Ishikawa (cell line): ENCODE results near the gene TAF15.
A peak's percentile ranks its signal among the peaks of the same experiment; 100 is the strongest.

Experiments used
- CEBPB ChIP-seq: IDR thresholded peaks from 2 replicates; pipeline ENCODE4 v1.6.1; 2012
- CREB1 ChIP-seq: IDR thresholded peaks from 2 replicates; pipeline ENCODE4 v1.6.1; 2012; ENCODE audit warnings: low read depth
- EGR1 ChIP-seq: IDR thresholded peaks from 2 replicates; pipeline ENCODE4 v1.6.1; 2012
- EP300 ChIP-seq: IDR thresholded peaks from 2 replicates; pipeline ENCODE4 v1.6.1; 2012; ENCODE audit warnings: borderline replicate concordance
- FOXM1 ChIP-seq: IDR thresholded peaks from 2 replicates; pipeline ENCODE4 v1.6.1; 2012; ENCODE audit warnings: low read depth, borderline replicate concordance
- MAX ChIP-seq: IDR thresholded peaks from 2 replicates; pipeline ENCODE4 v1.6.1; 2012
- NFIC ChIP-seq: IDR thresholded peaks from 2 replicates; pipeline ENCODE4 v1.6.1; 2012
- RAD21 ChIP-seq: IDR thresholded peaks from 2 replicates; pipeline ENCODE4 v1.6.1; 2012; ENCODE audit warnings: low read depth
- TAF1 ChIP-seq: IDR thresholded peaks from 2 replicates; pipeline ENCODE4 v1.6.1; 2012; ENCODE audit warnings: low read depth, mild to moderate bottlenecking
- TCF12 ChIP-seq: IDR thresholded peaks from 2 replicates; pipeline ENCODE4 v1.6.1; 2012; ENCODE audit warnings: low read depth
- TEAD4 ChIP-seq: IDR thresholded peaks from 2 replicates; pipeline ENCODE4 v1.6.1; 2012
- USF1 ChIP-seq: IDR thresholded peaks from 2 replicates; pipeline ENCODE4 v1.6.1; 2012
- YY1 ChIP-seq: IDR thresholded peaks from 2 replicates; pipeline ENCODE4 v1.6.1; 2012; ENCODE audit warnings: low read depth
- ZBTB7A ChIP-seq: IDR thresholded peaks from 2 replicates; pipeline ENCODE4 v1.6.1; 2012; ENCODE audit warnings: low read depth
- TF ChIP-seq, protein P1 (sequence below): IDR thresholded peaks from 2 replicates; pipeline ENCODE4 v1.6.1; 2012; ENCODE audit warnings: low read depth, mild to moderate bottlenecking

Gene TAF15

GRCh38 chr17:35795871-35796265 is 13.4 kb upstream of the TAF15 start:
- TF ChIP-seq MAX = no peak
- TF ChIP-seq, protein P1, sequence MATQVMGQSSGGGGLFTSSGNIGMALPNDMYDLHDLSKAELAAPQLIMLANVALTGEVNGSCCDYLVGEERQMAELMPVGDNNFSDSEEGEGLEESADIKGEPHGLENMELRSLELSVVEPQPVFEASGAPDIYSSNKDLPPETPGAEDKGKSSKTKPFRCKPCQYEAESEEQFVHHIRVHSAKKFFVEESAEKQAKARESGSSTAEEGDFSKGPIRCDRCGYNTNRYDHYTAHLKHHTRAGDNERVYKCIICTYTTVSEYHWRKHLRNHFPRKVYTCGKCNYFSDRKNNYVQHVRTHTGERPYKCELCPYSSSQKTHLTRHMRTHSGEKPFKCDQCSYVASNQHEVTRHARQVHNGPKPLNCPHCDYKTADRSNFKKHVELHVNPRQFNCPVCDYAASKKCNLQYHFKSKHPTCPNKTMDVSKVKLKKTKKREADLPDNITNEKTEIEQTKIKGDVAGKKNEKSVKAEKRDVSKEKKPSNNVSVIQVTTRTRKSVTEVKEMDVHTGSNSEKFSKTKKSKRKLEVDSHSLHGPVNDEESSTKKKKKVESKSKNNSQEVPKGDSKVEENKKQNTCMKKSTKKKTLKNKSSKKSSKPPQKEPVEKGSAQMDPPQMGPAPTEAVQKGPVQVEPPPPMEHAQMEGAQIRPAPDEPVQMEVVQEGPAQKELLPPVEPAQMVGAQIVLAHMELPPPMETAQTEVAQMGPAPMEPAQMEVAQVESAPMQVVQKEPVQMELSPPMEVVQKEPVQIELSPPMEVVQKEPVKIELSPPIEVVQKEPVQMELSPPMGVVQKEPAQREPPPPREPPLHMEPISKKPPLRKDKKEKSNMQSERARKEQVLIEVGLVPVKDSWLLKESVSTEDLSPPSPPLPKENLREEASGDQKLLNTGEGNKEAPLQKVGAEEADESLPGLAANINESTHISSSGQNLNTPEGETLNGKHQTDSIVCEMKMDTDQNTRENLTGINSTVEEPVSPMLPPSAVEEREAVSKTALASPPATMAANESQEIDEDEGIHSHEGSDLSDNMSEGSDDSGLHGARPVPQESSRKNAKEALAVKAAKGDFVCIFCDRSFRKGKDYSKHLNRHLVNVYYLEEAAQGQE = no peak
- no peak for TF ChIP-seq TAF1
- TF ChIP-seq ZBTB7A = no peak

DNA sequence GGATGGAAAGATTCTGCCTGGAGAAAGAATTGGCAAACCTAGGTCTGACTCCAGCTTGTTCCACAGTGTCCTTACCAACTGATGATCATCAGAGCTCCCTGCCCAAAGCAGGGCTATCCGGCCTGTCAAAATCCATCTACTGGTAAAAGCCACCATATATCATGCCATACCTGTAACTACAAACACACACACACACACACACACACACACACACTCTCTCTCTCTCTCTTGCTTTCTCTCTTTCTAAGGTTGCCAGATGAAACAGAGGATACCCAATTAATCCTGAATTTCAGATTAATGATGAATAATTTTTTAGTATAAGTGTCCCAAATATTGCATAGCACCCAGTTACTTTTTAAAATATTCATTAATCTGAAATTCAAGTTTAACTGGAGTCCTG is 12.3 kb upstream of the TAF15 start:
- TF ChIP-seq MAX (no peak), FOXM1 (no peak), YY1 (no peak), CREB1 (no peak), TEAD4 (no peak), NFIC (no peak), ZBTB7A (no peak)
- TF ChIP-seq, protein P1 = no peak

GRCh38 chr17:35797370-35797769 is 11.9 kb upstream of the TAF15 start:
- TF ChIP-seq RAD21 (no peak), EP300 (no peak), NFIC (no peak)

GRCh38 chr17:35797918-35798317 is 11.4 kb upstream of the TAF15 start:
- TF ChIP-seq TAF1 = no peak
- TF ChIP-seq CREB1 = no peak
- TF ChIP-seq YY1 = no peak
- no peak for TF ChIP-seq TCF12
- no peak for TF ChIP-seq TEAD4
- TF ChIP-seq RAD21 = no peak
- TF ChIP-seq FOXM1 = no peak
- TF ChIP-seq NFIC = no peak
- TF ChIP-seq MAX = no peak
- no peak for TF ChIP-seq EP300
- no peak for TF ChIP-seq CEBPB

GRCh38 chr17:35799942-35800341 is 9.3 kb upstream of the TAF15 start:
- TF ChIP-seq FOXM1 (no peak), NFIC (peak; percentile 52)

- TF ChIP-seq TAF1 = no peak
- TF ChIP-seq CEBPB = no peak
- no peak for TF ChIP-seq ZBTB7A
- TF ChIP-seq YY1 = no peak
- TF ChIP-seq, protein P1 = no peak
- no peak for TF ChIP-seq EGR1
- no peak for TF ChIP-seq FOXM1
- no peak for TF ChIP-seq TCF12
- no peak for TF ChIP-seq TEAD4
- no peak for TF ChIP-seq RAD21
- no peak for TF ChIP-seq USF1
- no peak for TF ChIP-seq EP300
These were observed 7.6 kb upstream of the TAF15 start for GRCh38 chr17:35801583-35802224.
